Activated T-helper 9 cell treated with anti-CD3 and anti-CD28 coated beads, Interleukin-2, amount 50 U/mL, for 16 hours (primary cell): Measurements from ENCODE around the gene MRC2.

ENCODE experiments used
- DNase-seq: peaks from one replicate; pipeline ENCODE4 v3.0.0-alpha.2; 2020; ENCODE audit warnings: low read depth

The MRC2 gene

GRCh38 chr17:62661337-62661736 lies 33.9 kb downstream of the MRC2 start:
- no peak for DNase-seq

- no peak for DNase-seq
Measured at GRCh38 chr17:62662855-62663254, 35.4 kb downstream of the MRC2 start.

GRCh38 chr17:62663304-62663703 lies 35.8 kb downstream of the MRC2 start:
- no peak for DNase-seq

DNA sequence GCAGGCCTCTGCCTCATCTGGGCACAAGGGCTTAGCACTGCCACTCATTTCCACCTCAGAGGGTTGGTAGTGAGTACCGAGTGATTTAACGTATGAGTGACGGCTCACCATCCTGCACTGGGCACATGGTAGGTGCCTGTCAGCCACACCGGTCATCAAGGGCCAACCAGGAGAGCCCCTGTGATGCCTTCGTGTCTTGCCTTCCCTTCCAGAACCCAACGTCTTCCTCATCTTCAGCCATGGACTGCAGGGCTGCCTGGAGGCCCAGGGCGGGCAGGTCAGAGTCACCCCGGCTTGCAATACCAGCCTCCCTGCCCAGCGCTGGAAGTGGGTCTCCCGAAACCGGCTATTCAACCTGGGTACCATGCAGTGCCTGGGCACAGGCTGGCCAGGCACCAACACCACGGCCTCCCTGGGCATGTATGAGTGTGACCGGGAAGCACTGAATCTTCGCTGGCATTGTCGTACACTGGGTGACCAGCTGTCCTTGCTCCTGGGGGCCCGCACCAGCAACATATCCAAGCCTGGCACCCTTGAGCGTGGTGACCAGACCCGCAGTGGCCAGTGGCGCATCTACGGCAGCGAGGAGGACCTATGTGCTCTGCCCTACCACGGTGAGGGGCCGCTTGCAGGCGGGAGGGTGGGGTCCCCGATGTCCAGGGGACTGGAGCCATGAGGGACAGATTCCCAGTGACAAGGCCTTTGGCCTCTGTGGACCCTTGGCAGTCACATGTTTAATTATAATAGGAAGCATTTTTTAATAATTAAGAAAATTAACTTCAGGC lies 37.1 kb downstream of the MRC2 start:
- no peak for DNase-seq

DNA sequence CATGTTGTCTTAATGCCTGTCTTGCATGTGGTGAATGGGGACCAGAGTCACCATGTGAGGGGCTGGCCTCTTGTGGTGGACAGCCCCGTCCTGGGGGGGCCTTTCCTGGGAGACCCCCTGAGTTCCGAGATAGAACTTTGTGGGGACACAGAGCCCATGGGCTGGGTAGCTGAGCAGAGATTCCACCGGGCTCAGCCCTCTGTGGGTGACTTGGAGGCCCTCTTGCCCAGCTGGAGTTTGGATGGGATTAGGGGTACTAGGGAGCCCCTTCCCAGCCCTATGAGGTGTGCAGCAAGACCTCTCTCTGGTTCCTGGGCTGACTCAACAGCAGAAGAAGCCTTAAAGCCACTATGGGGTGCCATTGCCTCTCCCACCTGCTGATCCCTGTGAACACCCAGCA lies 38.1 kb downstream of the MRC2 start:
- DNase-seq = no peak

DNA sequence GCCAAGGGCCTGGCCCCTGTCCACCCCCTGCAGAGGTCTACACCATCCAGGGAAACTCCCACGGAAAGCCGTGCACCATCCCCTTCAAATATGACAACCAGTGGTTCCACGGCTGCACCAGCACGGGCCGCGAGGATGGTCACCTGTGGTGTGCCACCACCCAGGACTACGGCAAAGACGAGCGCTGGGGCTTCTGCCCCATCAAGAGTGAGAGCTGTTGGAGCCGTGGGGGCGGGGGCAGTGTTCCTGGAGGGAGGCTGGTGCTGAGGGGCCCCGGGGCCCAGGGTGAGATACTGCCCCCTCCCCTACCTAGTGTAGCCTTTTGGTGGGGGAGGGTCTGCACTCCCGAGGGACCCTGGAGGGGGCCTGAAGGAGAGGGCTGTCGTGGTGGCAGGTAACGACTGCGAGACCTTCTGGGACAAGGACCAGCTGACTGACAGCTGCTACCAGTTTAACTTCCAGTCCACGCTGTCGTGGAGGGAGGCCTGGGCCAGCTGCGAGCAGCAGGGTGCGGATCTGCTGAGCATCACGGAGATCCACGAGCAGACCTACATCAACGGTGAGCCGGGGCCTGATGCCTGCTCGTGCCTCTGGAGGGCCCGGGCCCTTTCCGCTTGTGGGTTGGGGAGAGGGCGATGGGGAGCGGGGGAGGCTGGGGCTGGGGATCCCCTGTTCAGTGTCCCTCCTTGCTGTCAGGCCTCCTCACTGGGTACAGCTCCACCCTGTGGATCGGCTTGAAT lies 38.8 kb downstream of the MRC2 start:
- no peak for DNase-seq

DNA sequence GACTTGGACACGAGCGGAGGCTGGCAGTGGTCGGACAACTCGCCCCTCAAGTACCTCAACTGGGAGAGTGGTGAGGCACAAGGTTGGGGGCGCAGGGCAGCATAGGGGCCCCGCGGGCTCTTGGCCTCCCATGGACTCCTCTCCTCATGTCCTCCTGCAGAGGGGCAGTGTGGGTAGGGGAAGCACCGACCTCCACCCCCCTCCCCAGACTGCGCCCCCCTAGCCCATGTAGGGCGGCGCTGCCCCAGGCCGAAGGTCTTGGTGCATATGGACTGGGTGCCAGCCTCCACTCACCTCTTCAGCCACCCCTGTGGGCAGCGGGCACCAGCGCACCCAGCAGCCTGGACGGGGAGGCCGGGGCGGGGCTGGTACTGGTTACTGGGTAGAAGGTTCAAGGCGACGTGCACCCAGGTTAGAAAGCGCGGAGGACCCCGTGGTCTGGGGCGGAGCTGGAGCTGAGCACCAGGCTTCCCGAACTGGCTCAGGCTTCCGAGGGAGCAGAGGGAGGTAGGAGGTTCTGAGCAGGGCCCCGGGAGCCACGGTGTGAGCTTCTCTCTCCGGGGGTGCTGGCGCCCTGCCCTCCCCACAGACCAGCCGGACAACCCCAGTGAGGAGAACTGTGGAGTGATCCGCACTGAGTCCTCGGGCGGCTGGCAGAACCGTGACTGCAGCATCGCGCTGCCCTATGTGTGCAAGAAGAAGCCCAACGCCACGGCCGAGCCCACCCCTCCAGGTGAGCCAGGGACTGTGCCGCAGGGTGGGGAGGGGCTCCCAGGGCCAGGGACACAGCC lies 39.5 kb downstream of the MRC2 start:
- no peak for DNase-seq

DNA sequence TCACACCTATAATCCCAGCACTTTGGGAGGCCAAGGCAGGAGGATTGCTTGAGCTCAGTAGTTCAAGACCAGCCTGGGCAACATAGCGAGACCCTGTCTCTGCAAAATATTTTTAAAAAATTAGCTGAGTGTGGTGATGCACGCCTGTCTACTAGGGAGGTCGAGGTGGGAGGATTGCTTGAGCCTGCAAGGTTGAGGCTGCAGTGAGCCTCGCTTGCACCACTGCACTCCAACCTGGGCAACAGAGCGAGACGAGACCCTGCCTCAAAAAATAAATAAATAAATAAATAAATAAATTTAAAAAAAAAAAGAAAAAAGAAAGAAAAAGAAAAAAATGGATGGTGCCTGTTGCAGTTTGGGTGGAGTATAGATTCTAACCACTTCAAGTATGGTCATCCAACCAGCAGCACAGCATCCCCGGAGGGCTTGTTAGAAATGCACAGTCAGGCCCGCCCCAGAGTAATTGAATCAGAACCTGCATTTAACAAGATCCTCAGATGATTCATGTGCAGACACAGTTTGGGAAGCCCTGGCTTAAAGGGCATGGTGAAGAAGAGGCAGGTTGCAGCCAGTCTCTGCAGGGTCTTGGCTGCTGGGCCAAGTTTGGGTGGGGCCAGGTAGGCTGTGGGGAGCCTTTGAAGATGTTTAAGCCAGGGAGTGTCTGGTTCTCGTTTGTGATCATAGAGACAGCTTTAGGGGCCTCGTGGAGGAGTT lies 40.8 kb downstream of the MRC2 start:
- no peak for DNase-seq

DNA sequence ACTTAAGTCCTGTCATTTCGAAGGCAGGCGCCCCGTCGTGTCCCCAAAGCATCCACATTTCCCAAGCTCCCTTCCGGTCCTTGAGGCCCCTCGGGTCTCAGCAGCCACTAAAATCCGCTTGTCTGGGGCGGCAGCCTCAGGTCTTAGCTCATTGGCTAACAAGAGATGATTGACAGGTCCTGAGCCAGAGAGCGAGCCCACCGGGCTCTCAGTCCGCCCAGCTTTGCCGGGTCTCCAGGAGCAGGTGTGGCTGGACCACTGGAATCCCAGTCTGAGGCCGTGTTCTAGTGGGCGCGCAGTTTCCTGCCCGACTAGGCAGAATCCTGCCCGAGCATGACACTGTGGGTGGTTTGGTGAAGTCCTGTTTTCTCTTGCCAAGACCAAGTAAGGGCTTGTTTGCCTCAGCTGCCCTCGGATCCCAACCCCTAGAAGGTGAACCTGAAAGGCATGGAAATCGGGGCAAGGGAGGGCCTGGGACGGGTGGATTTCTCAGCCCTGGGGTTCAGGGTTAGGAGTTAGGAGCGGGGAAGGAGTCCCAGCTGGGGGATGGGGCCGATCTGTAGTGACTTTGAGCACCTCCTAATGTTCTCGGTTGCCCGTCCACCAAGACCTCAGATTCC lies 42.8 kb downstream of the MRC2 start:
- DNase-seq = no peak

GRCh38 chr17:62671553-62671952 lies 44.1 kb downstream of the MRC2 start:
- DNase-seq = no peak

DNA sequence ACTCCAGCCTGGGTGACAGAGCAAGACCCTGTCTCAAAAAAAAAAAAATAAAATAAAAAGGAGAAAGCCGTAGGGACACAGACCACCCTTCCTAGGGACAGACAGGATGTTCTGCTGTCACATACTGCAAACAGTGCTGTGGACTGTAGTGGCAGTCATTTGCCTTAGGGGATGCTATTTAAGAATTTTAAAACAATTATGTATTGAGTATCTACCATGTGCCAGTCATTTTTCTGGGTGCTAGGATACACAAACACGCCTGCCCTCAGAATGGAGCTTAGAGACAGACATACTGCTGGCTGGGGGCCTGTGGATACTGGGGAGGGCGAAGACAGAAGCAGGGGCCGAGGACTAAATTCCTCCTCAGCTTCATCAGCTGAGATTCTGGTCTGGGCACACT lies 45.5 kb downstream of the MRC2 start:
- DNase-seq = no peak

DNA sequence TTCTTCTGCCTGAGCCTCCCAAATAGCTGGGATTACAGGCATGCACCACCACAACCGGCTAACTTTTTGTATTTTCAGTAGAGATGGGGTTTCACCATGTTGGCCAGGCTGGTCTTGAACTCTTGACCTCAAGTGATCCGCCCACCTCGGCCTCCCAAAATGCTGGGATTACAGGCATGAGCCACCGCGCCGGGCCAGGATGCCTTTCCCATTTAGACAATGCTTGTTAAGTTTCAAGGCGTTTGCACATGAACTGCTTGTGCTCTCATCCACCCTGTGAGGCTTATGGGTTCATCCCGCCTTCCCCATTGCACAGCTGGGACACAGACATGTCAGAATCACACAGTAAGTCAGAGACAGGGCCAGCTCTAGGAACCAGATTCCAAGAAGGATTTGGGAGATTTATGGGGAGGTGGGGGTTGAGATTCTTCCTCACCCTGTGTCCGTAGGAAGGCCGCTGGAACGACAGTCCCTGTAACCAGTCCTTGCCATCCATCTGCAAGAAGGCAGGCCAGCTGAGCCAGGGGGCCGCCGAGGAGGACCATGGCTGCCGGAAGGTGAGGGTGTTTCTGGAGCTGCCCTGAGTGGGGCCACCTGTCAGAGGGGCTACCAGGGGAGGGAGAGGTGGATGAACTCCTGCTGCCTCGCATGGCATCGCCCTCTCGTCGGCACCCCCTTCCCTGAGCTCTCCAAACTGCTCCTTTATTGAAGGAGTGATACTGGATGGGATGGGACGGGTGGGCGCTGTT lies 46.3 kb downstream of the MRC2 start:
- DNase-seq = no peak

DNA sequence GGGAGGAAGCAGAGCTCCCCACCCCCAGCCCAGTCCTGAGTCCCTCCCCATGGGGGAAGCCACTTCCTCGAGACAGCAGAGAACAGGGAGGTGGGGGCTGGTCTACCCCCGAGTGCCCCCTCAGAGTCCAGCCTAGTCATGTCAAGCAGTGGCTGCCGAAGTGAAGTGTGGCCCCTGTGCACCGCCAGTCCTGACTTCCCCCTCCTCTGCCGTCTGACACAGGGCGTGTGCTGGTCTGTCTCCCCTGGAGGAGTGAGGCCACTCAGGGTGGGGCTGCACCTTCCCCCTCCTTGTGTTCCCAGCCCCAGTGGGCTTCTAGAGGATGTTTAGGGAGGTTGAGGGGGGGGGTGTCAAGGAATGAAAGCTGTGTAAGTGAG lies 46.9 kb downstream of the MRC2 start:
- no peak for DNase-seq

DNA sequence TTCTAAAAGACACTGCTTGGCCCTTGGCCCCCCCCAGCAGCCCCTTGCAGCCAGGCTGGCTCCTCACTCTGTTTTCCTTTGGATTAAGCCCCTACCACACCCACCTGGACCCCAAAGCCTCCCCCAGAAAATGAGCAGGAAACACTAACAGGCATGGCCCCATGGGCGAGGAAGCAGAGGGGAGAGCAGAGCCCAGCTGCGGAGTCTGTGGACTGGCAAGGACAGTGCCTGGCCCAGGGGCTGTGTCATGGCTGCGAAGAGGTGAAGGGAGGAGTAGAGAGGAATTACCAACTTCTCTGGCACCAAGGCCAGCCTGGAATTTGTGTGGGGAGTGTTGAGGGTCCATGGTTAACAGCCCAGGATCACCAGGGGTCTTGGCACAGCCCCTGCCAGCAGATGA lies 47.4 kb downstream of the MRC2 start:
- DNase-seq = no peak

- no peak for DNase-seq
Measured at GRCh38 chr17:62675260-62675659, 47.8 kb downstream of the MRC2 start.

DNA sequence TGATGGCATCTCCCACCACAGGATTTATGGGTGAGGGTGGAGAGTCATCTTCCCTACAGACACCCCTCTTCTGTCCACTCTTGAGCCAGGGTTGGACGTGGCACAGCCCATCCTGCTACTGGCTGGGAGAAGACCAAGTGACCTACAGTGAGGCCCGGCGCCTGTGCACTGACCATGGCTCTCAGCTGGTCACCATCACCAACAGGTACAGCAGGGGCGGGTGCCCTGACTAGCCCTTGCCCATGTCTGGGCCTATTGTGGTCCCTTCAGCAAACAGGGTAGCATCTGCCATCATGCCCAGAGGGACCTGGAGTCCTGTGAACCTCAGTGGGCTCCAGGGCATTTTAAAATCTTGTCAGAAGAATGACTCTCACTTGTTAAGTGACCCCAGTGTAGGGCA lies 48.2 kb downstream of the MRC2 start:
- DNase-seq = no peak

DNA sequence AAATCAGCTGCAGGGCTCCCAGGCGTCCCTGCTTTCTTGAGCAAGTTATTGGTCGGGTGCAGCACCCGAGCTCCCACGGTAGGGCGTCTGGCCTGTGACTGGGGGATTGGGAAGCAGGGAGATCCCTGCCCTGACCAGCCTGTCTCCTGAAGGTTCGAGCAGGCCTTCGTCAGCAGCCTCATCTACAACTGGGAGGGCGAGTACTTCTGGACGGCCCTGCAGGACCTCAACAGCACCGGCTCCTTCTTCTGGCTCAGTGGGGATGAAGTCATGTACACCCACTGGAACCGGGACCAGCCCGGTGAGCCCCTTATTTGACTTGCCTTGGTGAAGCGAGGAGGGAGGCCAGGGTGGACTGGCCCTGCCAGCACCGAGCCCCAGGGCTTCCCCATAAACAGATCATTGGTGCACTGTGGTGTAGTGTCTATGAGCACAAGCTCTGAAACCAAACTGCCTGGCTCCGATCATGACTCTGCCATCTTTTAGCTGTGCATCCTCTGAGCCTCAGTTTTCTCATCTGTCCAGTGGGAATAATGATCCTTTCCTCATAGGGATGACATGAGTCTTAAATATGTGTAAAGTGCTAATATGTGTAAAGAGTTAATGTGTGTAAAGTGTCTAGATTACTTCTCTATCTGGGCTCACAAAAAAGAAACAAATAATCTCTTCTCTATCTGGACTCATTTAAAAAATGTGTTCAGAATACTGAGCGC lies 48.9 kb downstream of the MRC2 start:
- no peak for DNase-seq

DNA sequence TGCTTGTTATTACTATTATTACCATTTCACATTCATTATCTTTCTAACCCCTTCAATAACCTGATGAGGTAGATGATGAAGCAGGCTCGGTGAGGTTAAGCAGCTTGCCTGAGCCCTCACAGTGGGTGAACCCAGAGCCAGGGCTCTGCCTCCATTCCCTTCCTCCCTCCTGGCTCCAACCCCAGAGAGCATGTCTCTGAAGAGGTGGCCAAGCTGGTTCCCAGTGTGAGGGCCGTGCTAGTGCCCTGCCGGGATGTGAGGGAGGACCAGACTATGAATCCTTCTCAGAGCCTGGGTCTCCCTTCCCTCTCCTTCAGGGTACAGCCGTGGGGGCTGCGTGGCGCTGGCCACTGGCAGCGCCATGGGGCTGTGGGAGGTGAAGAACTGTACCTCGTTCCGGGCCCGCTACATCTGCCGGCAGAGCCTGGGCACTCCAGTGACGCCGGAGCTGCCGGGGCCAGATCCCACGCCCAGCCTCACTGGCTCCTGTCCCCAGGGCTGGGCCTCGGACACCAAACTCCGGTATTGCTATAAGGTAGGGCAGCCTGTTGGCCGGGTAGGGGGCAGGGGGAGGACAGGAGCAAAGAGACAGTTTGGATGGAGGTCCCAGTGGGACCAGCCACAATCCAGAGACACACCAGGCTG lies 49.6 kb downstream of the MRC2 start:
- DNase-seq = no peak

DNA sequence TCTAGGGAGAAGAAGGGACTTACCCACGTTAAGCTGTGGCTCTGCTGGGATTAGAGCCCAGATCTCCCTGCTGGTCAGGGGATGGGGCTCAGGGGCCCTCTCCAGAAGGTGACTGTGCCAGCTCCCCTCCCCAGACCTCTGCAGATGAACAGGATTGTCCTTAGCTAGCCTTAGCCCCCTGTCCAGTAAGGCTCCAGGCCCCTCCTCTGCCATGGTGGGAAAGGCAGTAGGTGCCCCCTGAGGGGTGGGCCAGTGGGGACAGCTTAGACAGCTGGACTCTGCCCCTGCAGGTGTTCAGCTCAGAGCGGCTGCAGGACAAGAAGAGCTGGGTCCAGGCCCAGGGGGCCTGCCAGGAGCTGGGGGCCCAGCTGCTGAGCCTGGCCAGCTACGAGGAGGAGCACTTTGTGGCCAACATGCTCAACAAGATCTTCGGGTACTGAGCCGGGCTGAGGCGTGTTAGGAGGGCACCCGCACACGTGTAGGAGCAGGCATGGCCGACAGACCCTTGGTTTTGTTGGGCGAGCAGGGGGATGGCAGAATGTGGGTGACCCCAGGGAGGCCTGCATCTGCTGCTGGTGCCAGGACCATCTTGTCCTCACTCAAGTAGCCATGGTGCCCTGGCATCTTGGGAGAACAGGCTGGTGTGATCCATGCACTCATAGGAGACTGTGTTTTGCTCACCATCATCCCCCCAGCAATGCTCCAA lies 50.9 kb downstream of the MRC2 start:
- DNase-seq = no peak
